Stimulated activated CD8-positive, alpha-beta memory T cell treated with anti-CD3 and anti-CD28 coated beads, Interleukin-4, amount 100 ng/mL, for 4 hours (primary cell): ENCODE measurements around the gene IFNA14.
"Not testable (repeated sequence)": the region's sequence is repeated elsewhere in the genome, so short reads cannot be mapped to it uniquely, and the experiment has no call there.

Experiments used
- DNase-seq, 2 donors: peaks; one replicate each; pipeline ENCODE4 v3.0.0-alpha.2; 2020; ENCODE audit warnings: low read depth in 2 of 2, low spot score in 1 of 2

IFNA14 gene

DNA sequence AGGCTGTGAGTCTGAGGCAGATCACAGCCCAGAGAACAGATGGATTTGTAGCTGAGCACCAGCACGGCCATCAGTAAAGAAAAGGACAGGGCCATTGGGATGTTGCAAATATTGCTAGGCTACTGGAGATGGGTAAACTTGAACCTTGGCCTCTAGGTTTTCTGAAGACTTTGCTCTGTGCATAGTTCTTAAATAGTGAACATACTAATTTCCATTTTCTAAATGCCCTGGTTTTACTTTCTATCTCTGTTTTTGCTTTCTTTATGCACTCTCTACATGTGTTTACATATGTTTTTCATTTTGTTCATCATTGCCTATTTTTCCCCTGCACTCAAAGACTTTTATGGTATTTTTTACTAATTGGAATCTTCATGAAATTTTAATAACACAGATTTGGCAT, 22.6 kb downstream of the IFNA14 start, which contains the start of gene IFNA16:
Gene IFNA16, minus strand, starts transcription at position 101 of the 400 bp plus-strand sequence. Its CDS starts 6 bp downstream, at position 95.
- not testable (repeated sequence) for DNase-seq

DNA sequence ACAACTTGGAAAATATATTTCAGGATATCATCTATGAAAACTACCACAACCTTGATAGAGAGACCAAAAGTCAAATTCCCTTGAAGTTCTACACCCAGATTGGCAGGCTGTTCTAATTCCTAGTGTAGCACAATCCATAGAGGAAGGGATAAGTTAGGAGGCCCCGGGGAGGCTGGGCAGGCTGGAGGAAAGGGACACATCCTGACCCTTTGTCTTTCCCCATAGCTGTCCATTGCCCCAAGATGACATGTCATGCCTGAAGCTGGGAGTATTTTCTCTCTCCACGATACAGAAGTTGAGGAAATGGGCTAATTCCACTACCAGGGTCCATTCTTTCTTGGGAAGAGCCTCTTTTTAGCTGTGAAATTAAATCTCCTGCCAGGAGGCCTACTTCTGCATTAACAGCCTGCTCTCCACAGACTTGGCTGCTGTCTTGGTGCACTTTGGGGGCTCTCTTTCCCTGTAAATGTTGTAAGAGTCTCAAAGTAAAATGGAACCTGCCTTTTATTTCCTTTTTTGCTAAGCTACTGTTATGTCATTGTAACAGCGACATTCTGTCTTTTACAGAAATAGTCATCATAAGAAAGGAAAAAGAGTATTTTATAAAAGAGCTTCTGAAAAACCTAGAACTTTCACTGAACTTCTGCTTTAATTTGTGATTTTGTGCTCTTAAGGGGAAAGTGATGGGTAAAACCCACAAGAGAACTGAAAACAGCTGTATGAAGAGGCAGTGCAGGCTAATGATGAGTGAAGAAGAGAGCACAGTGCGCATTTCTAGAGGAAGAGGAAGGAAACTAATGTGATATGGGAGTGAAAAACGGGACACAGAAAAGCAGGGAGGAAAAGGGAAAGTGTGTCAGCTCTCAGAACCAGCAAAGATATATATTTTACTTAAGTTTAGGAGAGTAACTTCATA, 26.1 kb downstream of the IFNA14 start:
- DNase-seq = not testable (repeated sequence)

DNA sequence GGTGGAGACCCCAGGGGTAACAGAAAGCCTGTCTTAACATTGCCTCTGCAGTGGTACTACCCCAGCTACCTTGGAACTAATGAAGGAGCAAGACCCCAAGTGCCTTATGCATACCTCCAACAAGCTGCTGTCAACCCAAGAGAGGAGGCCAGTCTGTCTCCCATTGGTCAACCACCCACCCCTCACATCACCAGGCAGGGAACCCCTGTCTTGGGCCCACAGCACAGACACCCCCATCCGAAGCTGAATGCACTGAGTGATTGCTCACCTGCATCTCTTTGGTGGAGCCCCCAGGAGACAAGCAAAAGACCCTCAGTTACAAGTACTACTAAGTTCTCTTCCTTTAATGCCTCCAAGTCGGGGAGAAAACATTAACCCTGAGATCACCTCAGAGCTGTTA, 27.6 kb downstream of the IFNA14 start:
- DNase-seq = not testable (repeated sequence)

DNA sequence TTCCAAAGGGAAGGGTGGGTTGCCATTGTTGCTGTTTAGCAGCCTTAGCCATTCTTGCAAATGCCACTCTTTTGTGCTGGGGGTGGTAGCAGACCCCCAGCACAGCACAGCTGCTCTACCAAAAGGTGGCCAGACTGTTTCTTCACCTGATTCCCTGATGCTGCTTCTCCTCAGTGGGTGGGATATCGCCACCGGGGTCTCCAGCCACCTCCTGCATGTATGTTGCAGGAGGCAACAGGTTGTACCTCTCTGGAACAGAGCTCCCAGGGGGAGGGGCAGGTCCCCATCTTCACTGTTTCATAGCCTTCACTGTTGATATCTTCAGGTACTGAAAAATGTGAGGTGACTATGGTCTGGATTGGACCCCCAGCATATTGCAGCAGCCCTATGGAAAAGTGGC, 29.0 kb downstream of the IFNA14 start:
- DNase-seq = not testable (repeated sequence)

DNA sequence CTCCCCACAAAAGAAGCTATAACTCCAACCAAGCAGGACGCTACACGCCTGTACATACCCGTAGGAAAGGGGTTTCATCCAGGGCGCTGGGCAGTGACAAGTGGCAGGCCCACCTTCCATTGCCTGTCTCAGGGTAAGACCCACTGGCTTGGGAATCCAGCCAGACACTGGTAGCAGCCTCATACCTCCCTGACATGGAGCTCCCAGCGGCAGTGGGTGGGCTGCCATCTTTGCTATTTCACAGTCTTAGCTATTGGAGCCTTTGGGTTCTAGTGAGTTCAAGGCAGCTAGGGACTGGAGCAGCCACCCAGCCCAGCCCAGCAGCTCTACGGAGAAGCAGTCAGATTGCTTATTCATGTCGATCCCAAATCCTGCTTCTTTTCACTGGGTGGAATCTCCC, 29.5 kb downstream of the IFNA14 start:
- no peak for DNase-seq

DNA sequence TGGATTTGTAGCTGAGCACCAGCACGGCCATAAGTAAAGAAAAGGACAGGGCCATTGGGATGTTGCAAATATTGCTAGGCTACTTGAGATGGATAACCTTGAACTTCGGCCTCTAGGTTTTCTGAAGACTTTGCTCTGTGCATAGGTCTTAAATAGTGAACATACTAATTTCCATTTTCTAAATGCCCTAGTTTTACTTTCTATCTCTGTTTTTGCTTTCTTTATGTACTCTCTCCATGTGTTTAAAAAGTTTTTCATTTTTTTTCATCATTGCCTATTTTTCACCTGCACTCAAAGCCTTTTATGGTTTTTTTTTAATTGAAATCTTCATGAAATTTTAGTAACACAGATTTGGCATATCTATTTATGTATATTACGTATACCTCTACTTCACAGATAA, 32.8 kb downstream of the IFNA14 start, which contains the start of gene IFNA10:
Gene IFNA10, minus strand, starts transcription at position 101 of the 400 bp plus-strand sequence. Its CDS starts 46 bp downstream, at position 55.
- not testable (repeated sequence) for DNase-seq

DNA sequence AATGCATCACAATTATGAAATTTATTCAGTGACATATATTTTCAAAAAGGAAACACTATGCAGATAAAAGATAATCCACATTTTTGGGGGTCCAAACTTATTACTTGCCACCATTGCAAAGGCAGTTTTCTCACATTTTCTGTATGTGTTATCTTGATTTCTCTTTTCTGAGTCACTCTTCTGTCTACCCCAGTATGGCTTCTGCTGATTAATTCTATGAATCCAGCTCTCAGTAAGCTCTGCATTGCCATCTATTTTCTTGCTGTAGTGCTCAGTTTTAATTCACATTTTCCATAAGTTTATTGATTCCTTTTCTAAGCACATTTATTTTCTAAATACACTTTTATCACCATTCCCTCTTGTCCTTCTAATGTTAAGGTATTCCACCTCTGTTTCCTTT, 34.6 kb downstream of the IFNA14 start:
- DNase-seq = no peak

DNA sequence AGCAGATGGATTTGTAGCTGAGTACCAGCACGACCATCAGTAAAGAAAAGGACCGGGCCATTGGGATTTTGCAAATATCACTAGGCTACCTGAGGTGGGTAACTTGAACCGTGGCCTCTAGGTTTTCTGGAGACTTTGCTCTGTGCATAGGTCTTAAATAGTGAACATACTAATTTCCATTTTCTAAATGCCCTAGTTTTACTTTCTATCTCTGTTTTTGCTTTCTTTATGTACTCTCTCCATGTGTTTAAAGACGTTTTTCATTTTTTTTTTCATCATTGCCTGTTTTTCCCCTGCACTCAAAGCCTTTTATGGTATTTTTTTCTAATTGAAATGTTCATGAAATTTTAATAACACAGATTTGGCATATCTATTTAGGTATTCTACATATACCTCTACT, 37.7 kb downstream of the IFNA14 start, which contains the start of gene IFNA7:
Gene IFNA7, minus strand, starts transcription at position 101 of the 400 bp plus-strand sequence. Its CDS starts 40 bp downstream, at position 61.
- not testable (repeated sequence) for DNase-seq

DNA sequence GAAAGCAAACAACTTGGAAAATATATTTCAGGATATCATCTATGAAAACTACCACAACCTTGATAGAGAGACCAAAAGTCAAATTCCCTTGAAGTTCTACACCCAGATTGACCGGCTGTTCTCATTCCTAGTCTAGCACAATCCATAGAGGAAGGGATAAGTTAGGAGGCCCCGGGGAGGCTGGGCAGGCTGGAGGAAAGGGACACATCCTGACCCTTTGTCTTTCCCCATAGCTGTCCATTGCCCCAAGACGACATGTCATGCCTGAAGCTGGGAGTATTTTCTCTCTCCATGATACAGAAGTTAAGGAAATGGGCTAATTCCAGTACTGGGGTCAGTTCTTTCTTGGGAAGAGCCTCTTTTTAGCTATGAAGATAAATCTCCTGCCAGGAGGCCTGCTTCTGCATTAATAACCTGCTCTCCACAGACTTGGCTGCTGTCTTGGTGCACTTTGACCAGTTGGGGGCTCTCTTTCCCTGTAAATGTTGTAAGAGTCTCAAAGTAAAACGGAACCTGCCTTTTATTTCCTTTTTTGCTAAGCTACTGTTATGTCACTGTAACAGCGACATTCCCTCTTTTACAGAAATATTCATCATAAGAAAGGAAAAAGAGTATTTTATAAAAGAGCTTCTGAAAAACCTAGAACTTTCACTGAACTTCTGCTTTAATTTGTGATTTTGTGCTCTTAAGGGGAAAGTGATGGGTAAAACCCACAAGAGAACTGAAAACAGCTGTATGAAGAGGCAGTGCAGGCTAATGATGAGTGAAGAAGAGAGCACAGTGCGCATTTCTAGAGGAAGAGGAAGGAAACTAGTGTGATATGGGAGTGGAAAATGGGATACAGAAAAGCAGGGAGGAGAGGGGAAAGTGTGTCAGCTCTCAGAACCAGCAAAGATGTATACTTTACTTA, 44.7 kb downstream of the IFNA14 start:
- not testable (repeated sequence) for DNase-seq
